ENCODE data around the gene SNORC.

SNORC gene

GRCh38 chr2:232884549-232885263 lies 14.6 kb downstream of the SNORC start:
- TF ChIP-seq CTCF (IDR thresholded peaks at IDR 0.05; ENCODE audit: extremely low read depth, insufficient read depth, missing control alignments): no peak
- in situ Hi-C loops (cut with MboI; ENCODE audit: low pct_unique_long_range_greater_than_20kb, low sequenced_read_pairs, unreplicated experiment): no loop called here
- DNase-seq (ENCODE audit: low spot score): no peak

GRCh38 chr2:232885264-232885961 lies 15.3 kb downstream of the SNORC start:
- in situ Hi-C loops (cut with MboI; ENCODE audit: low pct_unique_long_range_greater_than_20kb, low sequenced_read_pairs, unreplicated experiment): no loop called here
- no peak for DNase-seq (ENCODE audit: low spot score)
- TF ChIP-seq CTCF (IDR thresholded peaks at IDR 0.05; ENCODE audit: extremely low read depth, insufficient read depth, missing control alignments): no peak

- no peak for DNase-seq (ENCODE audit: low spot score)
- no peak for TF ChIP-seq CTCF (IDR thresholded peaks at IDR 0.05; ENCODE audit: extremely low read depth, insufficient read depth, missing control alignments)
- in situ Hi-C loops (cut with MboI; ENCODE audit: low pct_unique_long_range_greater_than_20kb, low sequenced_read_pairs, unreplicated experiment): no loop called here
Measured at GRCh38 chr2:232886176-232886575, 16.1 kb downstream of the SNORC start.

GRCh38 chr2:232886632-232887031 lies 16.6 kb downstream of the SNORC start:
- TF ChIP-seq CTCF (IDR thresholded peaks at IDR 0.05; ENCODE audit: extremely low read depth, insufficient read depth, missing control alignments): no peak
- no peak for DNase-seq (ENCODE audit: low spot score)
- in situ Hi-C loops (cut with MboI; ENCODE audit: low pct_unique_long_range_greater_than_20kb, low sequenced_read_pairs, unreplicated experiment): no loop called here

GRCh38 chr2:232887171-232887850 lies 17.2 kb downstream of the SNORC start:
- in situ Hi-C loops (cut with MboI; ENCODE audit: low pct_unique_long_range_greater_than_20kb, low sequenced_read_pairs, unreplicated experiment): no loop called here
- no peak for DNase-seq (ENCODE audit: low spot score)
- no peak for TF ChIP-seq CTCF (IDR thresholded peaks at IDR 0.05; ENCODE audit: extremely low read depth, insufficient read depth, missing control alignments)

- no peak for TF ChIP-seq CTCF (IDR thresholded peaks at IDR 0.05; ENCODE audit: extremely low read depth, insufficient read depth, missing control alignments)
- in situ Hi-C loops (cut with MboI; ENCODE audit: low pct_unique_long_range_greater_than_20kb, low sequenced_read_pairs, unreplicated experiment): no loop called here
Measured at GRCh38 chr2:232888099-232888836, 18.2 kb downstream of the SNORC start.

More at GRCh38 chr2:232888099-232888836, 18.2 kb downstream of the SNORC start:
- DNase-seq (ENCODE audit: low spot score): no peak
